Hepatocyte (in vitro differentiated cells): ENCODE data around the gene PHLPP1.

Experiments
- EZH2 ChIP-seq: fragments of 200-600 bp; sonication (generic); IDR thresholded peaks from 2 replicates; pipeline ENCODE4 v1.6.1; 2016; ENCODE audit warnings: antibody characterized with exemption, mild to moderate bottlenecking, borderline replicate concordance
- TF ChIP-seq, protein P1 (sequence below): fragments of 200-600 bp; sonication (generic); IDR thresholded peaks from 2 replicates; pipeline ENCODE4 v1.5.1; 2016; ENCODE audit warnings: antibody characterized with exemption, mild to moderate bottlenecking; ENCODE audit not compliant: poor library complexity

- TF ChIP-seq, protein P1, sequence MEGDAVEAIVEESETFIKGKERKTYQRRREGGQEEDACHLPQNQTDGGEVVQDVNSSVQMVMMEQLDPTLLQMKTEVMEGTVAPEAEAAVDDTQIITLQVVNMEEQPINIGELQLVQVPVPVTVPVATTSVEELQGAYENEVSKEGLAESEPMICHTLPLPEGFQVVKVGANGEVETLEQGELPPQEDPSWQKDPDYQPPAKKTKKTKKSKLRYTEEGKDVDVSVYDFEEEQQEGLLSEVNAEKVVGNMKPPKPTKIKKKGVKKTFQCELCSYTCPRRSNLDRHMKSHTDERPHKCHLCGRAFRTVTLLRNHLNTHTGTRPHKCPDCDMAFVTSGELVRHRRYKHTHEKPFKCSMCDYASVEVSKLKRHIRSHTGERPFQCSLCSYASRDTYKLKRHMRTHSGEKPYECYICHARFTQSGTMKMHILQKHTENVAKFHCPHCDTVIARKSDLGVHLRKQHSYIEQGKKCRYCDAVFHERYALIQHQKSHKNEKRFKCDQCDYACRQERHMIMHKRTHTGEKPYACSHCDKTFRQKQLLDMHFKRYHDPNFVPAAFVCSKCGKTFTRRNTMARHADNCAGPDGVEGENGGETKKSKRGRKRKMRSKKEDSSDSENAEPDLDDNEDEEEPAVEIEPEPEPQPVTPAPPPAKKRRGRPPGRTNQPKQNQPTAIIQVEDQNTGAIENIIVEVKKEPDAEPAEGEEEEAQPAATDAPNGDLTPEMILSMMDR: no peak
- TF ChIP-seq EZH2: no peak
Measured at GRCh38 chr18:63002803-63003445, 287.6 kb downstream of the PHLPP1 start.
